Measurements from ENCODE around the gene KRT86.

DNA sequence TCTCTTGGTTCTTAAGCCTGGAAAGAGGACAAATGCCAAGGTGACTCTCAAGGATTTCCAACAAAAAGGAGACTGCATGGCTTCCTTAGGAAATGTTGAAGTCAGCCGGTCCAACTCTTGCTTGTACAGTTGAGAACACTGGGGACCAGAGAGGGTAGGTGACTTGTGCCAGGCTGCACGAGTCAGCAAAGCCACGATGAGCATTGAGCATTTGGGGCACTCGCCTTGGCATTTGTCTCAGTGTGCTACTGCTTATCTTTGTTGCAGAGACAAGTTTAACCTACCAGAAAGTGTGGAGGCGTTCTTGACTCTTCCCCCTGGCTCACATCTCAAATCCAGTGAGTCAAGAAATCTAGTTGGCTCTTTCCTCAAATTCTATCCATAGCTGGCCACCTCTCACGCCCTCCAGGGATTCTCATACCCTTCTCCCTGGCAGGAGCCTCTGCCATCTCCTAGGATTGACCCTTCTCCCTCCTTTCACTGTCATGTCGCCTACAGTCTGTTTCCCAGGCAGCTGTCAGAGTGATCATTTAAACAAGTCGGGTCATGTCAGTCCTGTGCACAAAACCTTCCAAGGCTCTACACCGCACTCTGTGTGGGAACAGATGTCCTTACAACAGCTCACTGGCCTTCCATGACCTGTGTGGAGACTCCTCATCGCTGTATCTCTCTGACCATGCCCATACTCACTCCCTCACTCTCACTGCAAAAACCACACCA is 64.0 kb downstream of the KRT86 start:
- no peak for TF ChIP-seq ZNF274 (IDR thresholded peaks at IDR 0.05; ENCODE audit: low read depth, low read length)
- no peak for TF ChIP-seq YY1 (IDR thresholded peaks at IDR 0.05; ENCODE audit: insufficient read depth, insufficient read length)

Measured in NT2/D1 (cell line).